ENCODE results near the gene CEP89.
A peak's percentile ranks its signal among the peaks of the same experiment; 100 is the strongest.
"Not testable (repeated sequence)": the region's sequence is repeated elsewhere in the genome, so short reads cannot be mapped to it uniquely, and the experiment has no call there.

The CEP89 gene

GRCh38 chr19:32945260-32945659 is 26.5 kb downstream of the CEP89 start:
- no peak for DNase-seq

GRCh38 chr19:32941273-32941672 is 30.5 kb downstream of the CEP89 start:
- DNase-seq: not testable (repeated sequence)

- no peak for DNase-seq
Measured at GRCh38 chr19:32936065-32936464, 35.7 kb downstream of the CEP89 start.

- DNase-seq: no peak
Measured at GRCh38 chr19:32935629-32936028, 36.1 kb downstream of the CEP89 start.

GRCh38 chr19:32933571-32933970 is 38.2 kb downstream of the CEP89 start:
- DNase-seq: no peak

- no peak for DNase-seq
Measured at GRCh38 chr19:32930567-32930966, 41.2 kb downstream of the CEP89 start.

GRCh38 chr19:32928806-32929205 is 43.0 kb downstream of the CEP89 start:
- DNase-seq: no peak

- no peak for DNase-seq
Measured at GRCh38 chr19:32924200-32924599, 47.6 kb downstream of the CEP89 start.

- DNase-seq: no peak
Measured at GRCh38 chr19:32921624-32922023, 50.1 kb downstream of the CEP89 start.

- DNase-seq: no peak
Measured at GRCh38 chr19:32919365-32919764, 52.4 kb downstream of the CEP89 start.

- no peak for DNase-seq
Measured at GRCh38 chr19:32917616-32917996, 54.2 kb downstream of the CEP89 start.

- DNase-seq: no peak
Measured at GRCh38 chr19:32916969-32917615, 54.7 kb downstream of the CEP89 start.

- DNase-seq: no peak
Measured at GRCh38 chr19:32914879-32915660, 56.7 kb downstream of the CEP89 start.

- no peak for DNase-seq
Measured at GRCh38 chr19:32911467-32911866, 60.3 kb downstream of the CEP89 start.

- no peak for DNase-seq
Measured at GRCh38 chr19:32910874-32911273, 60.9 kb downstream of the CEP89 start.

- no peak for DNase-seq
Measured at GRCh38 chr19:32910094-32910493, 61.7 kb downstream of the CEP89 start.

GRCh38 chr19:32909257-32909656 is 62.5 kb downstream of the CEP89 start:
- DNase-seq: peak; percentile 14

GRCh38 chr19:32908641-32909190 is 63.0 kb downstream of the CEP89 start:
- no peak for DNase-seq

- no peak for DNase-seq
Measured at GRCh38 chr19:32902448-32902847, 69.3 kb downstream of the CEP89 start.

GRCh38 chr19:32901504-32902161 is 70.1 kb downstream of the CEP89 start:
- no peak for DNase-seq

GRCh38 chr19:32896516-32897214 is 75.1 kb downstream of the CEP89 start:
- DNase-seq: no peak

GRCh38 chr19:32895384-32895783 is 76.4 kb downstream of the CEP89 start:
- no peak for DNase-seq

GRCh38 chr19:32891609-32892008 is 80.1 kb downstream of the CEP89 start:
- no peak for DNase-seq
